B cell (primary cell): ENCODE results near the gene GPC5. TPM values are rescaled to one million over a fixed set of nuclear protein-coding genes. Genes with fewer than 3 reads are reported as not detected.

Source experiments
- ATAC-seq: fragments of 200-7000 bp; cut with Tn5 transposase; one replicate; pipeline ENCODE4 v1.10.0; 2021; ENCODE audit warnings: low read depth, mild to moderate bottlenecking, moderate number of reproducible peaks, moderate library complexity
- CTCF ChIA-PET: fragments of 350-600 bp; sonication (Branson Sonifier 250); formaldehyde crosslinking; loops from one replicate; lab custom pipeline; 2021; ENCODE audit warnings: antibody characterized with exemption, inconsistent platforms; lab: Charles Lee
- POLR2A ChIA-PET: fragments of 350-600 bp; sonication (Branson Sonifier 250); formaldehyde crosslinking; loops from one replicate; lab custom pipeline; 2021; ENCODE audit warnings: antibody characterized with exemption; lab: Charles Lee
- DNase-seq: peaks from one replicate; pipeline ENCODE4 v3.0.0; 2013
- H2AFZ ChIP-seq: 2 replicates; pipeline ENCODE4 v1.6.1; 2012; ENCODE audit warnings: mild to moderate bottlenecking, low read depth, low read length; ENCODE audit not compliant: insufficient read depth, poor library complexity, severe bottlenecking
- H3K27ac ChIP-seq, 2 donors: 1 replicate in 1 of 2; 2 replicates in 1 of 2; pipeline ENCODE4 v1.5.1; 2012 to 2013; ENCODE audit warnings: low read length in 2 of 2, mild to moderate bottlenecking in 2 of 2, moderate library complexity in 1 of 2
- H3K27me3 ChIP-seq, 4 experiments: fragments of 200-600 bp in 1 of 4; sonication (generic) in 1 of 4; replicated peaks in 1 of 4; 1 replicate in 2 of 4; 2 replicates in 2 of 4; pipeline versions ENCODE4 v1.6.1 to v1.7.0; 2013 to 2016; ENCODE audit warnings: low read length in 3 of 4, mild to moderate bottlenecking in 2 of 4, mixed read lengths in 1 of 4, moderate library complexity in 1 of 4; ENCODE audit not compliant: insufficient read depth in 4 of 4, control insufficient read depth in 3 of 4; ENCODE audit errors: control extremely low read depth in 1 of 4
- H3K36me3 ChIP-seq, 2 experiments: replicated peaks in 1 of 2; 1 replicate in 1 of 2; 2 replicates in 1 of 2; pipeline versions ENCODE4 v1.6.1 to v1.7.1; 2013; ENCODE audit warnings: low read length in 1 of 2; ENCODE audit not compliant: insufficient read depth in 2 of 2, control insufficient read depth in 1 of 2; ENCODE audit errors: control extremely low read depth in 1 of 2, extremely low read depth in 1 of 2
- H3K4me1 ChIP-seq, 2 donors: fragments of 200-600 bp in 1 of 2; sonication (generic) in 1 of 2; 1 replicate in 1 of 2; 2 replicates in 1 of 2; pipeline versions ENCODE4 v1.5.1 to v1.6.1; 2013 to 2017; ENCODE audit warnings: low read length in 2 of 2; ENCODE audit not compliant: control insufficient read depth in 2 of 2, insufficient read depth in 2 of 2
- H3K4me2 ChIP-seq: replicated peaks from 2 replicates; pipeline ENCODE3; 2012; ENCODE audit warnings: mild to moderate bottlenecking, low read depth, low read length; ENCODE audit not compliant: poor library complexity, severe bottlenecking
- H3K4me3 ChIP-seq, 5 experiments: fragments of 200-600 bp in 1 of 5; sonication (generic) in 1 of 5; 1 replicate in 3 of 5; 2 replicates in 2 of 5; pipeline versions ENCODE4 v1.5.1 to v1.7.0; 2011 to 2016; ENCODE audit warnings: low read length in 4 of 5, mild to moderate bottlenecking in 4 of 5, low read depth in 2 of 5, control low read depth in 1 of 5, moderate library complexity in 1 of 5; ENCODE audit not compliant: insufficient read depth in 1 of 5; ENCODE audit errors: control extremely low read depth in 1 of 5, extremely low read depth in 1 of 5
- H3K79me2 ChIP-seq: fragments of 200-600 bp; sonication (generic); one replicate; pipeline ENCODE4 v1.6.0; 2016; ENCODE audit warnings: low read length; ENCODE audit not compliant: control insufficient read depth, insufficient read depth
- H3K9ac ChIP-seq: fragments of 200-600 bp; sonication (generic); 2 replicates; pipeline ENCODE4 v1.6.1; 2017; ENCODE audit warnings: mild to moderate bottlenecking, low read length, moderate library complexity
- H3K9me3 ChIP-seq, 3 donors: one replicate each; pipeline versions ENCODE4 v1.6.1 to v1.7.1; 2013; ENCODE audit warnings: low read length in 2 of 3; ENCODE audit not compliant: control insufficient read depth in 2 of 3, insufficient read depth in 1 of 3; ENCODE audit errors: control extremely low read depth in 1 of 3
- H4K20me1 ChIP-seq: 2 replicates; pipeline ENCODE4 v1.6.0; 2012; ENCODE audit warnings: mild to moderate bottlenecking, low read length; ENCODE audit not compliant: insufficient read depth, control insufficient read depth, poor library complexity, severe bottlenecking
- H3K27ac Mint-ChIP-seq: one replicate; pipeline ENCODE4 v1.8.0; 2021; ENCODE audit warnings: mixed read lengths
- H3K27me3 Mint-ChIP-seq: one replicate; pipeline ENCODE4 v1.8.0; 2021; ENCODE audit warnings: mixed read lengths
- H3K4me1 Mint-ChIP-seq: one replicate; pipeline ENCODE4 v1.8.0; 2021; ENCODE audit warnings: mixed read lengths
- H3K4me3 Mint-ChIP-seq: one replicate; pipeline ENCODE4 v1.8.0; 2021; ENCODE audit warnings: mixed read lengths
- H3K9me3 Mint-ChIP-seq: one replicate; pipeline ENCODE4 v1.8.0; 2022; ENCODE audit warnings: mixed read lengths; ENCODE audit not compliant: insufficient read depth
- CTCF ChIP-seq: fragments of 200-600 bp; IDR thresholded peaks from one replicate; pipeline ENCODE4 v1.8.0; 2022; ENCODE audit warnings: antibody characterized with exemption, mild to moderate bottlenecking
- EZH2 ChIP-seq: IDR thresholded peaks from 2 replicates; pipeline ENCODE4 v1.6.1; 2012; ENCODE audit warnings: borderline replicate concordance, low read depth, mild to moderate bottlenecking, moderate library complexity, low read length; ENCODE audit not compliant: insufficient read depth, poor library complexity, severe bottlenecking
- WGBS: methylation state at CpG from one replicate; pipeline ENCODE4 v1.1.5; 2013; ENCODE audit warnings: missing lambda C conversion rate; ENCODE audit not compliant: insufficient coverage; 5-methylcytosine and 5-hydroxymethylcytosine counted together
- intact Hi-C: fragments of 100-400 bp; cut with micrococcal nuclease; formaldehyde crosslinking; loops from one replicate; pipeline ENCODE4 v1.10.0; 2022
- polyA plus RNA-seq: library from polyadenylated mRNA; depleted of rRNA; stranded (reverse); fragments of >200 nt; gene quantifications from 2 replicates; pipeline ENCODE4 v1.2.3, GENCODE V29; 2012
- total RNA-seq, 2 donors: library from RNA; stranded (reverse); fragments of 120-200 nt in 1 of 2; gene quantifications; 1 replicate in 1 of 2; 2 replicates in 1 of 2; pipeline versions ENCODE4 v1.2.3 to v1.2.4, GENCODE V29; 2013 to 2022

The GPC5 gene
- total and polyA plus RNA-seq, 2 donors (not counting 1 experiment from before 2014, with no cell fraction given), result 0.15 to 0.30 TPM

GRCh38 chr13:91534996-91535395 lies 136.6 kb downstream of the GPC5 start:
- CTCF ChIA-PET, result no interaction called here
- no peaks in the 10 kb centered on the region for H3K9me3 ChIP-seq
- WGBS, result no CpG with 5 or more reads among the region's 2 CpGs

GRCh38 chr13:91537376-91537775 lies 139.0 kb downstream of the GPC5 start:
- no peaks in the 10 kb centered on the region for H3K4me1 Mint-ChIP-seq
- no peaks in the 10 kb centered on the region for H3K4me1 ChIP-seq
- H3K36me3 ChIP-seq, result no peaks in the 10 kb centered on the region
- no peak overlapping the region for H3K4me3 ChIP-seq
- CTCF ChIA-PET, result no interaction called here
- POLR2A ChIA-PET, result no interaction called here
- H4K20me1 ChIP-seq, result no peaks in the 10 kb centered on the region
- no peak overlapping the region for H2AFZ ChIP-seq
- no peak overlapping the region for H3K27ac ChIP-seq
- H3K4me3 Mint-ChIP-seq, result no peak overlapping the region
- H3K9ac ChIP-seq, result no peak overlapping the region
- TF ChIP-seq EZH2 (no peak), CTCF (no peak)
- H3K4me2 ChIP-seq, result no peak overlapping the region
- intact Hi-C loops, result no loop called here
- no peak overlapping the region for H3K27ac Mint-ChIP-seq
- no peak for DNase-seq
- no peak for ATAC-seq
- H3K27me3 Mint-ChIP-seq, result no peaks in the 10 kb centered on the region
- H3K27me3 ChIP-seq, result no peaks in the 10 kb centered on the region
- H3K9me3 ChIP-seq, result no peaks in the 10 kb centered on the region
- no CpG with 5 or more reads among the region's 2 CpGs for WGBS
- no peaks in the 10 kb centered on the region for H3K9me3 Mint-ChIP-seq
- no peaks in the 10 kb centered on the region for H3K79me2 ChIP-seq

More at GRCh38 chr13:91534996-91535395, 136.6 kb downstream of the GPC5 start:
- no peaks in the 10 kb centered on the region for H3K79me2 ChIP-seq
- H3K27ac Mint-ChIP-seq, result no peak overlapping the region
- no peak overlapping the region for H3K4me3 ChIP-seq
- H3K27me3 ChIP-seq, result no peaks in the 10 kb centered on the region
- no peaks in the 10 kb centered on the region for H3K4me1 ChIP-seq
- H3K27ac ChIP-seq, result no peak overlapping the region
- TF ChIP-seq CTCF (no peak), EZH2 (no peak)
- H3K9me3 Mint-ChIP-seq, result no peaks in the 10 kb centered on the region
- no peak overlapping the region for H2AFZ ChIP-seq
- H3K9ac ChIP-seq, result no peak overlapping the region
- H4K20me1 ChIP-seq, result no peaks in the 10 kb centered on the region
- intact Hi-C loops, result no loop called here
- H3K4me3 Mint-ChIP-seq, result no peak overlapping the region
- no peaks in the 10 kb centered on the region for H3K27me3 Mint-ChIP-seq
- no peaks in the 10 kb centered on the region for H3K36me3 ChIP-seq
- DNase-seq (no peak), ATAC-seq (no peak)
- POLR2A ChIA-PET, result no interaction called here
- H3K4me1 Mint-ChIP-seq, result no peaks in the 10 kb centered on the region
- no peak overlapping the region for H3K4me2 ChIP-seq
